Brain microvascular endothelial cell (primary cell): Measurements from ENCODE around the gene SLC25A10.
A peak's percentile ranks its signal among the peaks of the same experiment; 100 is the strongest.

Source experiments
- DNase-seq: peaks from one replicate; pipeline ENCODE4 v3.0.0-alpha.2; 2020
- H3K27ac ChIP-seq: fragments of 250-450 bp; sonication (Bioruptor Pico); 2 replicates; pipeline ENCODE4 v1.5.1; 2020; ENCODE audit warnings: mild to moderate bottlenecking, moderate library complexity
- H3K27me3 ChIP-seq: fragments of 250-450 bp; sonication (Bioruptor Pico); replicated peaks from 2 replicates; pipeline ENCODE4 v1.5.1; 2020; ENCODE audit warnings: mild to moderate bottlenecking
- H3K36me3 ChIP-seq: fragments of 250-450 bp; sonication (Bioruptor Pico); replicated peaks from 2 replicates; pipeline ENCODE4 v1.5.1; 2020; ENCODE audit warnings: mild to moderate bottlenecking
- H3K4me3 ChIP-seq: 2 replicates; pipeline ENCODE4 v1.5.1; 2011; ENCODE audit warnings: low read depth, mild to moderate bottlenecking, control low read depth, low read length, moderate library complexity
- in situ Hi-C: cut with HindIII; loops from 2 replicates; pipeline ENCODE4 v1.10.0; 2017; ENCODE audit warnings: low sequenced_read_pairs, low pct_ligation_motif_present
- TF ChIP-seq, protein P1 (sequence below): IDR thresholded peaks from 2 replicates; pipeline ENCODE4 v1.5.1; 2011; ENCODE audit warnings: low read depth, mild to moderate bottlenecking, moderate library complexity, low read length, control low read depth, inconsistent platforms; ENCODE audit errors: missing control alignments

Gene SLC25A10

GRCh38 chr17:81688616-81689015 lies 23.5 kb upstream of the SLC25A10 start:
- H3K27me3 ChIP-seq = no peaks in the 10 kb centered on the region
- in situ Hi-C loops = no loop called here
- H3K36me3 ChIP-seq = peaks cover 77% of the 10 kb centered on the region
- no peak overlapping the region for H3K27ac ChIP-seq
- no peak overlapping the region for H3K4me3 ChIP-seq
- no peak for DNase-seq
- TF ChIP-seq, protein P1, sequence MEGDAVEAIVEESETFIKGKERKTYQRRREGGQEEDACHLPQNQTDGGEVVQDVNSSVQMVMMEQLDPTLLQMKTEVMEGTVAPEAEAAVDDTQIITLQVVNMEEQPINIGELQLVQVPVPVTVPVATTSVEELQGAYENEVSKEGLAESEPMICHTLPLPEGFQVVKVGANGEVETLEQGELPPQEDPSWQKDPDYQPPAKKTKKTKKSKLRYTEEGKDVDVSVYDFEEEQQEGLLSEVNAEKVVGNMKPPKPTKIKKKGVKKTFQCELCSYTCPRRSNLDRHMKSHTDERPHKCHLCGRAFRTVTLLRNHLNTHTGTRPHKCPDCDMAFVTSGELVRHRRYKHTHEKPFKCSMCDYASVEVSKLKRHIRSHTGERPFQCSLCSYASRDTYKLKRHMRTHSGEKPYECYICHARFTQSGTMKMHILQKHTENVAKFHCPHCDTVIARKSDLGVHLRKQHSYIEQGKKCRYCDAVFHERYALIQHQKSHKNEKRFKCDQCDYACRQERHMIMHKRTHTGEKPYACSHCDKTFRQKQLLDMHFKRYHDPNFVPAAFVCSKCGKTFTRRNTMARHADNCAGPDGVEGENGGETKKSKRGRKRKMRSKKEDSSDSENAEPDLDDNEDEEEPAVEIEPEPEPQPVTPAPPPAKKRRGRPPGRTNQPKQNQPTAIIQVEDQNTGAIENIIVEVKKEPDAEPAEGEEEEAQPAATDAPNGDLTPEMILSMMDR = no peak

- in situ Hi-C loops = no loop called here
- TF ChIP-seq, protein P1 = no peak
- H3K27ac ChIP-seq = no peak overlapping the region
- H3K4me3 ChIP-seq = no peak overlapping the region
- H3K36me3 ChIP-seq = peaks cover 91% of the 10 kb centered on the region
- H3K27me3 ChIP-seq = no peaks in the 10 kb centered on the region
- no peak for DNase-seq
These were observed 22.0 kb upstream of the SLC25A10 start for GRCh38 chr17:81690066-81690465.

- H3K27ac ChIP-seq = no peak overlapping the region
- in situ Hi-C loops = no loop called here
- H3K27me3 ChIP-seq = no peaks in the 10 kb centered on the region
- TF ChIP-seq, protein P1 = no peak
- H3K4me3 ChIP-seq = no peak overlapping the region
- DNase-seq = no peak
- peaks cover 93% of the 10 kb centered on the region for H3K36me3 ChIP-seq
These were observed 21.5 kb upstream of the SLC25A10 start for GRCh38 chr17:81690549-81690948.

DNA sequence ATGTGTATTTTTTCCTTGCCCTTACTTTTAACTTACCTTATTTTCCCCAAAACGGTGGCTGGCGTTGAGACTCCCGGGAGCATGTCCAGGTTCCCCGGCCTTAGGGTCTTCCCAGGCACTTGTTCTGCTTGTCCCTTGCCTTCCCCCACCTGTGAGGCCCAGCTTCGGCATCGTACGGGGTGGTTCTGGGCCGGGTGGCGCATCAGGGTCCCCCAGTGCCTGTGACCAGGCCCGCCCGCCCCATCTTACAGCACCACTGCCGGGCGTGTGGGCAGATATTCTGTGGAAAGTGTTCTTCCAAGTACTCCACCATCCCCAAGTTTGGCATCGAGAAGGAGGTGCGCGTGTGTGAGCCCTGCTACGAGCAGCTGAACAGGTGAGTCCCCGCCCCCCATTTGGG lies 20.9 kb upstream of the SLC25A10 start:
- Histone ChIP-seq H3K27me3 (no peaks in the 10 kb centered on the region), H3K27ac (no peak overlapping the region), H3K4me3 (no peak overlapping the region), H3K36me3 (peaks cover 93% of the 10 kb centered on the region)
- no peak for DNase-seq
- in situ Hi-C loops = no loop called here
- TF ChIP-seq, protein P1 = no peak

GRCh38 chr17:81691608-81692007 lies 20.5 kb upstream of the SLC25A10 start:
- DNase-seq = no peak
- Histone ChIP-seq H3K36me3 (peaks cover 94% of the 10 kb centered on the region), H3K27me3 (no peaks in the 10 kb centered on the region), H3K4me3 (no peak overlapping the region), H3K27ac (no peak overlapping the region)
- in situ Hi-C loops = no loop called here
- TF ChIP-seq, protein P1 = no peak

- TF ChIP-seq, protein P1 = peak; percentile 16
- H3K36me3 ChIP-seq = peaks cover 96% of the 10 kb centered on the region
These were observed 18.4 kb upstream of the SLC25A10 start for GRCh38 chr17:81693509-81694210.

More at GRCh38 chr17:81693509-81694210, 18.4 kb upstream of the SLC25A10 start:
- no peak for DNase-seq
- Histone ChIP-seq H3K4me3 (no peak overlapping the region), H3K27me3 (no peaks in the 10 kb centered on the region), H3K27ac (no peak overlapping the region)
- in situ Hi-C loops = no loop called here
